ENCODE results near the gene MTCL3.

DNA sequence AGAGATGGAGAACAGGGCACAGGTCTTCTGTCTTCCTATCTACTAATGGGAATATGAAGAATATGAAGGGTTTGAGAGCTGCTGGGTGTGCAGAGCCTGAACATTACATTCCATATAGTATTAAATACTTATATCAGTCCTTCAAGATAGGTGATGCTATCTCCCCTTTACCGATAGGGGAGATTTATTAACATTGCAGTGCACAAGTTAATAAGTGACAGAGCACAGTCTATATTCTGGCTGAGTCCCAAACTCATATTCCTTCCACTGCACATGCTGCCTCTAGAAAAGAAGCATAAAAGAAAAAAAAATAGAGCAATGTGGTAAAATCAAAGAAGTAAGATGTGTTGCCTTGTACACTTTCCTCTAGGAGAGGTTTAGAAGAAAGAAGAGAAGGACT is 41.5 kb downstream of the MTCL3 start:
- TF ChIP-seq CTCF (IDR thresholded peaks at IDR 0.05; ENCODE audit: poor library complexity, severe bottlenecking) (no peak), TAF1 (IDR thresholded peaks at IDR 0.05; ENCODE audit: low read depth) (no peak), MXI1 (conservative IDR thresholded peaks at IDR 0.05; ENCODE audit: poor library complexity, severe bottlenecking) (no peak)
